GM18951 (cell line): ENCODE data around the gene SPEG.

ENCODE experiments used
- POLR2A ChIP-seq: IDR thresholded peaks from 4 replicates; pipeline ENCODE4 v1.6.1; 2011; ENCODE audit warnings: mild to moderate bottlenecking; ENCODE audit not compliant: insufficient read length, insufficient read depth; ENCODE audit errors: extremely low read depth
- in situ Hi-C: fragments of 300-500 bp; cut with MboI; formaldehyde crosslinking; loops from one replicate; pipeline ENCODE4 v1.12.0; 2022; ENCODE audit warnings: low sequenced_read_pairs, mixed read lengths, inconsistent platforms; ENCODE audit not compliant: unreplicated experiment

SPEG gene

GRCh38 chr2:219526320-219527075, 91.9 kb downstream of the SPEG start:
- TF ChIP-seq POLR2A: no peak

GRCh38 chr2:219527076-219527394, 92.4 kb downstream of the SPEG start:
- TF ChIP-seq POLR2A: no peak
- in situ Hi-C loops: no loop called here

More at GRCh38 chr2:219526320-219527075, 91.9 kb downstream of the SPEG start:
- in situ Hi-C loops: no loop called here

- in situ Hi-C loops: no loop called here
- TF ChIP-seq POLR2A: no peak
Measured at GRCh38 chr2:219527472-219527871, 92.8 kb downstream of the SPEG start.

DNA sequence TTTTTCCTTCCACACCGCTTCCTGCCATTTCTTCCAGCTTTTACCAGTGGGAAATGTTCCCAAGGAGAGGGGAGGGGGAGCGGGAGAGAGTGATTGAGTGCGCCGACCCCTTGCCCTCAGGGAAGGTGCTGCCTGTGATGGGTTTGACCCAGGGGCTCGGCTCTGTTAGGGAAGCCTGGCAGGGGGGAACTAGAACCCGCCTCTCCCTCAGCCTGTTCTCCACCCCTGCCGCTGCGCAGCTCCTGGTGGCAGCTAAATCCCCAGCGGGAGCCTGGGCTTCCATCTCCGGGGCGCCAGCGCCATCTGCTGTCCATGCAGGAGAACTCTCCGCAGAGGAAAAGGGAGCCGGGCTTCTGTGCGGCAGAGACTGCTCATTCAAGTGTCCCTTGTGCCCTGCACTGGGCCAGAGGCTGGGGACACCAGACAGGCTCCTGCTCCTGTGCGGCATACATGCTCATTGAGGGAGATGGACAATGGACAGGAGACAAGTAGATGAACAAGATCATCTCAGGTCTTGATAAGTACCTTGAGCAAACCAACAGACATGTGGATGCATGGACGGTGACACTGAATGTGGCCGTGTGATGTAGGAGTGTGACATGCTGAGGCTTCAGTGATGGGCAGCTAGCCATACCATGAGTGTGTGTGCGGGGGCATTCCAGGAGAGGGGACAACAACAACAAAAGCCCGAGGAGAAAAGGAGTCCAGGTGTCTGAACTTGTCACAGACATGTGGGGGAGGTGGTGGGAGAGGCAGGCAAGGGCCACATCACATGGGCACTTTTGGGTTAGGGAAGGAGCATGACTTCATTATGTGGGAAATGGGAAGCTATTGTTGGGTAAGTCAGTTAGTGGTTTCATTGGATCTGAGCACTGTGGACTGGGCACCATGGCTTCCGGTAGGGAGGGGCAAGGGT, 95.7 kb downstream of the SPEG start:
- in situ Hi-C loops: loop anchor here (10.0 kb wide), 1 partner anchor 126 kb away; no protein-coding TSS in a partner anchor
- no peak for TF ChIP-seq POLR2A

DNA sequence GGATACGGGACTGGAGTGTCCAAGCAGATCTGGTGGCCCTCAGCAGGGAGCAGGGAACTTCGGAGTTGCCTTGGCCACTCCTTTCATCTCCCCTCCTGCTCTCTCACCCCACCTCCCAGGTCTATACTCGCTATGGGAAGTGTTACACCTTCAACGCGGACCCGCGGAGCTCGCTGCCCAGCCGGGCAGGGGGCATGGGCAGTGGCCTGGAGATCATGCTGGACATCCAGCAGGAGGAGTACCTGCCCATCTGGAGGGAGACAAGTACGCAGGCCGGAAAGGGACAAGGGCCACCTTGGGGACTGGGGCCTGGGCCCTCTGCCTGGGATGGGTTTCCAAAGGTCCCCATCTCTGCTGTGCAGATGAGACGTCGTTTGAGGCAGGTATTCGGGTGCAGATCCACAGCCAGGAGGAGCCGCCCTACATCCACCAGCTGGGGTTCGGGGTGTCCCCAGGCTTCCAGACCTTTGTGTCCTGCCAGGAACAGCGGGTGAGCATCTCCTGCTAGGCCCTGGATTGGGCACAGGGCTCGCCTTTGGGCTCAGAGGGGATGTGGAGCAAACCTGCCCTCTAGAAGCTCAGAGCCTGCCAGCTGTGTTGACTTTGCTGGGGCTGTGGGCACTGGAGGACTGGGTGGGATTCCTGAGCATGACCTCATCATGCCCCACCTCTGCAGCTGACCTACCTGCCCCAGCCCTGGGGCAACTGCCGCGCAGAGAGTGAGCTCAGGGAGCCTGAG, 97.2 kb downstream of the SPEG start:
- in situ Hi-C loops: loop anchor here (10.0 kb wide), 1 partner anchor 127 kb away; no protein-coding TSS in a partner anchor

DNA sequence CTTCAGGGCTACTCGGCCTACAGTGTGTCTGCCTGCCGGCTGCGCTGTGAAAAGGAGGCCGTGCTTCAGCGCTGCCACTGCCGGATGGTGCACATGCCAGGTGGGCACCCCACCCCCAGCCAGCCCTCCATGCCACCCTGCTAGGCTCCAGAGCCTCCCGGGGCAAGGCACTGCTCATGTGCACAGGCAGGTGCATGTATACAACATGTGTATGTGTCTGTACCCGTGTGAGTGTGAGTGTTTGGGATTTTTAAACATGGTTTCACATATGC, 97.7 kb downstream of the SPEG start:
- in situ Hi-C loops: loop anchor here (10.0 kb wide), 1 partner anchor 128 kb away; no protein-coding TSS in a partner anchor

More for the DNA sequence above, 97.2 kb downstream of the SPEG start:
- no peak for TF ChIP-seq POLR2A

GRCh38 chr2:219533930-219534661, 99.5 kb downstream of the SPEG start:
- in situ Hi-C loops: loop anchor here (10.0 kb wide), 1 partner anchor 129 kb away; no protein-coding TSS in a partner anchor
- no peak for TF ChIP-seq POLR2A

More for the DNA sequence above, 97.7 kb downstream of the SPEG start:
- TF ChIP-seq POLR2A: no peak

DNA sequence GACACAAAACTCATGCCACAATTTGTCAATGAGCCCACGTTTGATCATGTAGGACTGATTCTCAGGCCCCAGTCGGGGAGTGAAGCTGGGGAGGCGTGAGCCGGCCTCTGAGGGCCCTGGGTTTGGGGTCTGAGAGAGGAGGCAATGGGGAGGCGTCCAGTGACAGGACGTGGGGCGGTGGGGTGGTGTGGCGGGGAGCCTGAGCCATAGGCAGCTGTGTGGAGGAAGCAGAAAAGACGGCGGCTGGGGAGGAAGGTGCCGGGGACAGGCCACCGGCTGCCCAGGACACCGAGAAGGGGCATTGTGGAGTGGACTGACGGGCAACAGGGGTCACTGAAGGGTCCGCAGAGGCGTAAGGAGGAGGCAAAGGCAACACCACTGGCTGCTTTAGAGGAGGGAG, 101.8 kb downstream of the SPEG start:
- in situ Hi-C loops: loop anchor here (10.0 kb wide), 1 partner anchor 132 kb away; no protein-coding TSS in a partner anchor
- no peak for TF ChIP-seq POLR2A

DNA sequence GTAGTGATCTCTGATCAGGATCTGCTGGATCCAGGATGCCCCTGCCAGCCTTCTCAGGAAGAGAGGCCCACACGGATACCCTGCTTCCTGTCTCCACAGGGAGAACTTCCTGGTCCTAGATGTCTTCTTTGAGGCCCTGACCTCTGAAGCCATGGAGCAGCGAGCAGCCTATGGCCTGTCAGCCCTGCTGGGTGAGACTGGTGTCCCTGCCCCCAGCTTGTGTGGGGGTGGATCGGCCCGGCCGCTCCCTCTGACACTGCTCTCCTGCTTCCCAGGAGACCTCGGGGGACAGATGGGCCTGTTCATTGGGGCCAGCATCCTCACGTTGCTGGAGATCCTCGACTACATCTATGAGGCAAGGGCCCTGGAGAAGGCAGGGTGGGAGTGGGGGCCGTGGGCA, 102.3 kb downstream of the SPEG start:
- no peak for TF ChIP-seq POLR2A
- in situ Hi-C loops: loop anchor here (10.0 kb wide), 1 partner anchor 132 kb away; no protein-coding TSS in a partner anchor

- in situ Hi-C loops: loop anchor here (10.0 kb wide), 1 partner anchor 133 kb away; no protein-coding TSS in a partner anchor
- TF ChIP-seq POLR2A: no peak
Measured at GRCh38 chr2:219537657-219538488, 103.2 kb downstream of the SPEG start.

DNA sequence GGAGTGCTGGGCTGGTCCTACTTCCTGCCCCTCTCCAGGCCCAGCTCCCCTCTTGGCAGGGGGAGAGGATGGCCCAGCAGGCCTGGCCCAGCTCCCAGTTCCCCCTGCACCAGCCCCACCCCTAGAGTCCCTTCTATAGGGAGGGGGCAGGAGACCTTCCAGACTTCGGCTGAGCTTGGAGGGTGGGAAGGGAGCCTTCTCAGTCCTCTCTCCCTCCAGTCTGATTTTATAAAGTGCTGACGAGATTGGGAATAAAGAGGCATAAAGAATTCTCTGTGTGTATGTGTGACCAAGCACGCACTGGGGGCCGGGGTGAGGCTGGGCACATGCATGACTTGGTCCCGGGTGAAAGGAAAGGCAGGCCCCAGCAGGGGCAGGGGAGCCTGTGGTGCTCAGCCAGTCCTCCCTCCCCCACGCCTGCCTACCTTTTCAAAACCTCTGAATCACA, 103.9 kb downstream of the SPEG start:
- no peak for TF ChIP-seq POLR2A
- in situ Hi-C loops: loop anchor here (10.0 kb wide), 1 partner anchor 134 kb away; no protein-coding TSS in a partner anchor
